HG02588 (cell line): Measurements from ENCODE around the gene FRMD1.

Experiments used
- ATAC-seq: cut with Tn5 transposase; IDR thresholded peaks from one replicate; pipeline ENCODE4 v1.9.1; 2021; ENCODE audit warnings: mild to moderate bottlenecking, moderate library complexity; ENCODE audit not compliant: unreplicated experiment

Gene FRMD1

DNA sequence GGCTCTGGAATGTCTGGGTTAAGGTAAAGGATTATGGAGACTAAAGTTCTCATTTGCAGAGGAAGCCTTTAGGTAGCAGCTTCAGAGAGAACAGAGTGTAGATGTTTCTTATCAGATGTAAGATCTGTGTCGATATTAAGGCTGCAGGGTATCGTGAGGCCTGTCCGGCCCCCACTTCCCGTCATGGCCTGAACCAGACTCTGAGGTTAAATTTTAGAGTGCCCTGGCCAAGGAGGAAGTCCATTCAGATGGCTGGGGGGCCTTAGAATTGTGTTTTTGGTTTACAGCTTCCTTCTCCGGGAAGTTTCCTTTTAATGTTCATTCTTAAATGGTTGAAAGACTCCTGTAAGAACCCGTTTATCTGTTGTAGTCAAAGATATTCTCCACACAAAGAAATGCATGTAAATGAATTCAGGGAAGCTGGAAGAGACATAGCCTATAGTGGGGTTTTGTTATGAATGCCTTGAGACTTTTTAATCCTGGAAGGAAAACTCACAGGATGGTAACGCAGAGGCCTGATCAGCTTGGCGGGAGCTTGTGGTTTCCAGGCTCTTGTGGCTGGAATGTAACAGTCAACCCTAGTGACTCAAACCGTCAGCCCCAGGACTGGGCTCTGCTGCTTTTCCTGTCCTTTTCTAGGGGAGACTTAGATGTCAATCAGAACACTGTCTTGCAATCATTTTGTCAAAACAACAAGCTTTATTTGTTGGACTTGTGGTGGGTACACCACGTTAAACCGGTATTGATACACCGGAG, 46.8 kb downstream of the FRMD1 start:
- ATAC-seq, result no peak

DNA sequence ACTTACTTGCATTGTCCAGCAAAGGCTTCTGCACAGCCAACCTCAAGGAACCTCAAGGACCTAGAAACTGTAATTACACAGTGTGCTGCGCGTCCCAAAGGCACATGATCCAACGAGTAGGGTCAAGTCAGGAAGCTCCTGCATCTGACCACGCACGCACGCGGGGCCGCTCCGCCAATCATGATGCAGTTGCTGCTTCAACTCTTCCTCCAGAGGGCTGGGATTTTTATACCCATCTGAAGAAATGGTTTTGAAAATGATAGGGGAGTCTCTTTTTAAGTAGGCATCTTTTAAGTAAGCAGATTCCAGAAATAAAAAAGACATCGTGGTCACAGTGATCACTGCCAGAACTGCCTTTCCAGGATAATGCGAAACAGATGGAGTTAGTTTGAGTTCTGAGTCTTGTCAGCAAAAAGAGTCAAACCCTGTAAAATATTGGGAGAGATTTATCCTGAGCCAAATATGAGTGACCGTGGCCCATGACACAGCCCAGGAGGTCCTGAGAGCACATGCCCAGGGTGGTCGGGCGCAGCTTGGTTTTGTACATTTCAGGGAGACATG, 47.5 kb downstream of the FRMD1 start:
- ATAC-seq, result no peak

DNA sequence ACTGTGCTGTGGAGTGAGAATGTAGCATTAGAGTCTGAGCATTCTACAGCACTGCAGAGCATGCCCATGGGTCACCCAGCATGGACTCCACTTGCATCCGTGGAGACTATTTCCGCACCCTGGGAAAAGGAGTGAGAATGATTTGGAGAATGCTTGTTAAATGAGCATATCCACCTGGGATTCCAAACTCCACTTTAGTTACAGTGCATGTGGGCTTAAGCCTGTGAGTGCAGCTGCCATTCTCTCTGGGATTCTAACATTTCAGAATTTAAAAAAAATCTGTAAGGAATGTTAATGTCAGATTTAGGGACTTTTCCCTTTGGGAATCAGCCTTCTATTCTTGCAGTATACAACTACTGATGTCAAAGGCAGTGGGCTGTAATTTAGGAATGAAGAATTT, 48.1 kb downstream of the FRMD1 start:
- no peak for ATAC-seq

DNA sequence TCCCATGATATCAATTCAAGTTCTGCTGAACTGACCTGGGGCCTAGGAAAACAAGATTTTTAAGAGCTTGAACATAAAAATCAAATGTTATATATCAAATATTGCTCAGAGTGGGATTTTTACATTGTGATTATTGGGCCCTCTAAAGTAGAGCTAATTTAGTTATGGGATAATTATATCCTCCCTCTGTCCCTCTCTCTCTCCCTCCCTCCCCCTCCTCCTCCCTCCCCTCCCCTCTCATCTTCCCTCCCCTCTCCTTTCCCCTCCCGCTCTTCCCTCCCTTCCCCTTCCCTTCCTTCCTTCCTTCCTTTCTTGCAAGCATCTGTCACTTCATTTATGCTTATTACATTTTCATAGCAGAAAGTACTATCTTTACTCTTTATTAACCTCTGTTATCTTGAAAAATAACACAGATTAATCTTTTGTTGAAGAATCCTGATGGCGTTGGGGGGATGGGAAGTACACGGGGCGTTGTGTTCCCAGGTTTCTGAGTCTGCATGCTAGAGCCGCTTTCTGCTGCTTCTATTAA, 48.7 kb downstream of the FRMD1 start:
- no peak for ATAC-seq

DNA sequence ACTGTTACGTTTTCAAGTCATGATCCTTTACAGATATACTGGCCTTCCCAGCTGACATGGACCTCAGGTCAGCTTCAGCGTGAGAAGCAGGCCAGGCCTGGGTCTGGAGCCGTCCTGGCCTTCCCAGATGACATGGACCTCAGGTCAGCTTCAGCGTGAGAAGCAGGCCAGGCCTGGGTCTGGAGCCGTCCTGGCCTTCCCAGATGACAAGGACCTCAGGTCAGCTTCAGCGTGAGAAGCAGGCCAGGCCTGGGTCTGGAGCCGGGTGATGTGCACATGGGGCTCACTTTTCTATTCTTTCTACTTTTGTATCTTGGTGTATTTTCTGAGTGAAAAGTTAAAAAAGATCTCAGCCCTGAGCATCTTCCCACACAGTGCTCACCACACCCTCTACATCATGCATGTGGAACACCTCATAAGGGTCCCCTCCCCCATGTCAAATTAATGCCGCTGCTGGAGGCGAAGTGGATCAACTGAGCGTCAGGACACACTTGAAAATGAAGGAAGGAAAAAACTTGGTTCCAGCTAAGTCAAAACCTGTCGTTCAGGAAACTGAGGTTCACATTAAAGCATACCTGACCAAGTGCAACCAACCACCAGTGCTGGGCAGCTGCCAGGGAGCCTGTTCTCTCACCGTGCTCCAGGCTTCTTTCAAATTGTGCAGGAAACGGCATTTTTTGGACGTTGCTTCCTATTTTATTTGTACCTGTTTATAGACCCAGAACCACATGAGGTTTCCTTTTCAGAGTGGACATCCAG, 49.4 kb downstream of the FRMD1 start:
- ATAC-seq, result no peak

DNA sequence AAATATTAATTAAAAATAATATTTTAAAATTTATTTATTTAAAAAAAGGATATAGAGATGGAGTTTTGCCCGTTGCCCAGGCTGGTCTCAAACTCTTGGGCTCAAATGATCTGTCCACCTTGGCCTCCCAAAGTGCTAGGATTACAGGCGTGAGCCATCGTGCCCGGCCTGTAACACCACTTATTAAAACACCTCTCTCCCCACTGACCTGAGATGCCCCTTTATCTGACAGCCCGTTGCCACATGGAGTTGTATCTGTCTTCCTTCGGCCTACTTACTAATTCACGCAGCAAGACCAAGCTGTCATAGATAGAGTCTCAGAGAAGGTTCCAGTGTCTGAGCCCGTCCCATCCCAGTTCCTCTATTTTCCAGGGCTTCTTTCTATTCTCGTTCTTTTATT, 50.8 kb downstream of the FRMD1 start:
- ATAC-seq, result no peak

DNA sequence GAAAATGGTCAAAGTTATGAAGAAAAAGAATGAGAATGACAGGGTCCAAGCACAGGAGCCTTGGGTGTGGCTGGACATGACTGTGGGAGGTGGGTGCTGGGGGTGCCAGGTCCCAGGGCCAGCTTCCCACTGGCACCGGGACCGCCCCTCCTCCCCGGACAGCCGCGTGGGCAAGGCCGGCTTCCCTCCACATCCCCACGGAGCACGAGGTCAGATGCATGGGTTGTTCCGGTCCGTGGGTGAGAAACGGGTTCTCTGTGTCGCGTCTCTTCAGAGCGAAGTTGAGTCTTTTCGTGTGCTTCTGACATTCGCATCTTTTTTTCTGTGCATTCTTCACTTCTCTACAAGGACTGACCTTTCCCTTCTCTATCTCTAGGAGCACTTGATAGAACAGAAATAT, 51.5 kb downstream of the FRMD1 start:
- no peak for ATAC-seq

DNA sequence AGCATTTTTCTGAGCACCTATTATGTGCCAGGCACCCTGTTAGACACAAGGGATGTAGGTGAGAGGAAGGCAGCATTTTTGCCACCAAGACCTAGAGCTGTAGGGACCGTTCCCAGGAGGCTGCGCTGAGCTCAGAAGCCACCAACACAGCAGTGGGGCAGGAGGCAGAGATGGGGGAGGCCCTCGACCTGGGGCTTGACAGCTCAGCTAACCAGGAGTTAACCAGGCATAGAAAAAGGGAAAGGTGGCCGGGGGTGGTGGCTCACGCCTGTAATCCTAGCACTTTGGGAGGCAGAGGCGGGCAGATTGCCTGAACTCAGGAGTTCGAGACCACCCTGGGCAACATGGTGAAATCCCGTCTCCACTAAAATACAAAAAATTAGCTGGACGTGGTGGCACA, 52.1 kb downstream of the FRMD1 start:
- ATAC-seq, result no peak

DNA sequence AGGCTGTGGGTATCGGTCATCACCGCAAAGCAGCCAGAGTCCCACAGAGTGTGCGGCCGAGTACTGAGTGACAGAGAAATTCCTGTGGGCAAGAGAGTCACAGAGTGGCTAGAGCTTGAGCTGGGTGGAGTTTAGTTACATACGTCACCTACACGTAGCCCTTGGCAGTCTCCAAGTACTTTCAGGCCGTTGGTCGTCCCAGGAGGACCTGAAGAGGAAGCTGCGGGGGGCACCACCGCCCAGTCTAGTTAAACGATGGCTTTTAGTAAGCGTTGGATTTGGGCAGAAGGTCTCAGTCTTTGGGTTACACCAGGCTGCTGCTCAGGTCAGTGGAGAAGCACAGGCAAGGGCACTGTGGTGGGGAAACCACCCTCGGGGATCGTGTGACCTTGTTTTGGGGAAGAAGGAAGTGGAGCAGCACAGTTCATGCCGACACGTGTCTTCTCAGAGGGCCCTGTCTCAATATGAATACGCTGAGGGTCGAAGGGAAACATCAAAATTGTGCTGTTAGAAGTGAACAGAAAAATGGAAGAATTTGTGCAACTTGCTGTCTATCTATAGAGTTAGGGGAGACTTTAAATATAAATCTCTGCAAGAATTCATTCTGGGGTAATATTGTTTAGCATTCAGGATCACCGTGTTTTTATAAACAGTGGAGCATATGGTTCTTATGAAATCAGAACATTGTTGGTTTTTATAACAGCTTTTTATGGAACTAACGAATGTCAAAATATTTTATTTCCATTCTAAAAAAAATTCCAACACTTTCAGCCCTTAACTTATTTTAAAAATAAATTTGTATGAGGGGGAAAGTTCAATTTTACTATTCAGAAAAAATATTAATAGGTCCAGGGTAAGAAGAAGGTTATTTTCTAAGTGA, 52.9 kb downstream of the FRMD1 start:
- ATAC-seq, result no peak

DNA sequence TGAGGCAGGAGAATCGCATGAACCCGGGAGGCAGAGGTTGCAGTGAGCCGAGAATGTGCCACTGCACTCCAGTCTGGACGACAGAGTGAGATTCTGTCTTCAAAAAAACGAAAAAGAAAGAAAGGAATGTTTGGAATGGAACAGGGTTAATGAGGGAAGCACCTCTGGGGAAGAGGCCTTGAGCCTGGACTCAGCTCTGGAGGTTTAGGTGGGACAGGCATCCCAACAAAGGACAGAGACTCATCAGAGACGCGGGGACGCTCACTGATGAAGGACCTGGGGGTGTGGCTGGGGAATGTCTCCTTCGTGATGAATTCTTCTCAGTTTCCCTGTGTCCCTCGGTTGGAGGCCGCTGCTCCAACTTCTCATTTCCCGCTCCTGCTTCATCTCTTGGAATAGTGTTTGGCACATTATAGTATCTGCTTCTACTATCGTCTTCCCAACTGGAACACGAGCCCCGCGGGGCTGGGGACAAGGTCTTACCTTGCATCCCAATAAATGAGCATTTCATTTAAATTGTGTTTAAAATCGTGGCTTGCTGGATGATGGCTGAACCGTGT, 54.0 kb downstream of the FRMD1 start:
- ATAC-seq, result no peak

DNA sequence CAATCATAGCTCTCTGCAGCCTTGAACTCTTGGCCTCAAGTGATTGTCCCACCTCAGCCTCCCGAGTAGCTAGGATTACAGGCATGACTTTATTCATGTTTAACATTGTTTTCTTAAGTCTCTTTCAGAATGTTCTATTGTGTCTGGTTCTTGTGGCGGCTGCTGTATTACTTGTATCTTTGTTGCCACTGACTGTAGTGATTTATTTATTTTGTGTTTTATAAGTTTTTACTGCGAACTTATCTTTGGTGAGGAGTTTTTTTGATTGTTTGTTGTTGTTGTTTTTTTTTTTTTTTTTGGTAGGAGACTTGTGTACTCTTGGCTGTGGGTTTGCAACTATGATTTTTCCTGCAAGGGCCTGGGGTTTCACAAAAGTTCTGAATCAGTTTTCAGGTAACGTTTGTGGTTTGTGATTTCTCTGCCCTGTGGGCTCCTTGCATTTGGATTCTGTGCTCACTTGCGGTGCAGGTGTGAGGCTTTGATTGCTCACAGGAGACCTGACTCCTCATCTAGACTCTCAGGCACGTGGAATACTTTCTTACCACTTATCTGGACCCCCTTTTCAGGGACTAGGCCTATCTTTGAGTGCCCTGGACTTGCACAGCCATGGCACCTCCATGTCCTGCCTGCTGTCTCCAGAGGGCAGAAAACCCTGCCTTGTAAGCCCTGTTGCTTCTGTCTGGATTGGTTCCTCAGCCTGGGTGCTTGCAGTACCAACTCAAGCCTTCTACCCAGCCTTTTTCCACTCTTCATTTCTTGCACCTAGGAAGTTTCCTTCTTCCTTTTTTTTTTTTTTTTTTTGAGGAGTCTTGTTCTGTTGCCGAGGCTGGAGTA, 56.3 kb downstream of the FRMD1 start:
- ATAC-seq, result no peak

DNA sequence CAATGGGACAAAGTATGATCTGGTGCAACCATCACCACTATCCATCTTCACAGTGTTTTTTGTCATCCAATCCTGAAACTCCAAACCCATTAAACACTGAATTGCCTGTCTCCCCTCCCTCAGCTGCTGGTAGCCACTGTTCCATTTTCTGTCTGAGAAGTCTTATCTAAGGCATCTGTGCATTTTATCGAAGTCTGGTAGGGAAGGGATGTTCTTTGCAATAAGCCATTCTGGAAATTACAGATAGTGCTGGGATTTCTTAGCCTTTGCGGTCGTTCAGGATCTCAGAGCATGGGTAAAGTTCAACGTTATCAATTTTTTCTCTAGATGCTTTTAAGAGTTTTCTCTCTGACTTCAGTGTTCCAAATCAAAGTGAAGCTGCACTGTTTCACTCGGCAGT, 57.4 kb downstream of the FRMD1 start:
- ATAC-seq, result no peak

DNA sequence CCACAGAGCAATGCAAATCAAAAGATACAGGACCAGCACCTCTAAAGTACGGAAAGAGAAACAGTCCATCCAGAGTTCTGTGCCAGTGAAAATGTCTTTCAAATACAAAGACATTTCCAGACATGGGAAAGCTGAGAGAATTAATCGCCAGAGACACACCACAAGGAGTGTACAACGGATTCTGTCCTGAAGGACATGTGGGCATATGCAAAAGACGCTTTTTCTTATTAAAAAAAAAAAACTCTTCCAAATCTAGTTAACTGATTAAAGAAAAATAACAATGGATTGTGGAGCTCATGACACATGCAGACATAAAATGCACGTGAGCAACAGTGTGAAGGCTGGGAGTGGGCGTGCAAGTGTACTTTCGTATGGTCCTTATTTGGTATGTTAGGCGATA, 58.8 kb downstream of the FRMD1 start:
- no peak for ATAC-seq

DNA sequence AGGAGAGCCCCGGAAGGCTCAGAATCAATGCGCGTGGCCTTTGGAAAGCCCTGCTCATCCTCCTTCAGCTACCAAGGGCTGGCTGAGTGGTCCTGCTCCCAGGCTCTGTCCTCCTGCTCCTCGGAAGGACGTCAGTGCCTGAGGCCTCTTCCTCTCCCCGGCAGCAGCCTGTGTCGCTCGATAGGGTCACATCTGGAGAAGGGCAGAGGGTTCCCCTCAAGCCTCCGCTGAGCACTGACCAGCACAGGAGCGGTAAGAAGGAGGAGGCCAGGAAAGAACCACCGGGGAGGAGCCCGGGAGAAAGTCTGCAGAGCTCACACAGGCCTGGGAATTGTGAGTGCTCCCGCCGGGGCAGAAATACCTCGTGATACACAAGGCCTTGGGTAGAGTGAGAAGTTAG, 60.3 kb downstream of the FRMD1 start:
- no peak for ATAC-seq

DNA sequence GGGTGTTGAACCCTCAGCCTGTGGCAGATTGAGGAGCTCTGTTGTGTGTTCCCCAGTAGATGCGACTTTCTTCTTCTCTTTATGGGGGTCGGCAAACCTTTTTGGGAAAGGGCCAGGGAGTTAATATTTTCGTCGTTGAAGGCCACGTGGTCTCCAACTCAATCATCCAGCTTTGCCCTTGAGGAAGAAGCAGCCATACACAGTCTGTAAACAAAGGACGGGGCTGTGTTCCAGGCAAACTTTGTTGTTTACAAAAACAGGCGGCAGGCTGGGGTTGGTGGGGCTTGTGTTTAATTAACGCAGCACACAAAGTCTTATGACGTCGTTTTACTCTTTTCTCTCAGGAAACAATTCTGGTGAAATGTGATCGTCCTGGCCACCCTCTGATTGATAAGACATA, 61.4 kb downstream of the FRMD1 start:
- no peak for ATAC-seq

DNA sequence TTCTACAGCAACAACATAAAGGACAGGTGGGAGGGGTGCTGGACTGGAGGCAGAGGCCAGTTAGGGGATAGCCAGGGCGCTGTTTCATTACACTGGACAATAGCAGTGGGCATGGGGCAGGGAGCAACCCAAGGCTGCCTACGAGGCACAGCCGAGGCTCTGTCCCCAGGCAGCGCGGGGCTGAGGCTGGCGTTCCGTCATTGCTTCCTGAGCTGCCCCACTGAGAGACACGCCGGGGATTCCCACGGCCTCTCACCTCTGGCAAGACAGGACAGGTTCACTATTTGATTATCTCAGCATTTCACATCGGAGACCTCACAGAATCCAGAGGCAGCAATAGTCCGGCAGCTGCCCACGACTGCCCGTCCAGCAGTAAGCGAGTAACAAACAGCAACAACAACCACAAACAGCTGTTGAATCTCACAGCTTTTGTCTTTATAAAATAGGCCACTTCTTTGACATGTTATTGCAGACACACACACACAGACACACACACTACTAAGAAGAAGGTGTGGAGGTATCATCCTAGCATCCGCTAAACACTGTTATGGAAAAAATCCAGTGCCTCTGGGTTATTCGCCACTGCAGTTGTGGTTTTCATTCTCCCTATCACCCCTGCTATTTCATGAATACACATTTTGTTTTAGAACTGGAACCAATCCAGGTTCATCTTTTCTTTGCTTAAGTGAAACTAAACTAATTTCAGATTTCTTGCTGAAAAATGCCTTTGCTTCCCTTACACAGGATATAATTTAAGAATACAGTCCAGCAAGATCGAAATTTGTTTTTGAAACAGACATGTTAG, 62.1 kb downstream of the FRMD1 start:
- ATAC-seq, result no peak

DNA sequence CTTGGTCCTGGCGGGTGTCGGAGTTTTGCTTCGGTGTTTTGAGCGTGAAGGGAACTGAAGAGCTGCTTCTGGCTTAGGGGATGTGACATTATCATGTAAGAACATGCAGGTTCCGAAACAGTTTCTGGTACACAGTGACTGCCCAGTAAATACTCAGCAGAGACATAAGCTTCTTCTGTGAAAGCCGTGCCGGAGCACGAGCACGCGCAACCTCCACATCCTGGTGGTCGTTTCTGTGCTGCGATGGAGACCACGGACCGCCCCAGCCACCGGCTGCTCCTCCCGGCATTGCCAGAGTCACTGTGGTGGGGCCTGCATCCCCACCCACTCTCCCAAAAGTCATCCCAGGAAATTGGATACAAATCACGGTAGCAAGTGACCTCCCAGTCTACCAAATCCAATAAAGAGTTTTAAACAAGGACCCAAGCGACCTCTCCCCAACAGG, 62.8 kb downstream of the FRMD1 start:
- no peak for ATAC-seq

DNA sequence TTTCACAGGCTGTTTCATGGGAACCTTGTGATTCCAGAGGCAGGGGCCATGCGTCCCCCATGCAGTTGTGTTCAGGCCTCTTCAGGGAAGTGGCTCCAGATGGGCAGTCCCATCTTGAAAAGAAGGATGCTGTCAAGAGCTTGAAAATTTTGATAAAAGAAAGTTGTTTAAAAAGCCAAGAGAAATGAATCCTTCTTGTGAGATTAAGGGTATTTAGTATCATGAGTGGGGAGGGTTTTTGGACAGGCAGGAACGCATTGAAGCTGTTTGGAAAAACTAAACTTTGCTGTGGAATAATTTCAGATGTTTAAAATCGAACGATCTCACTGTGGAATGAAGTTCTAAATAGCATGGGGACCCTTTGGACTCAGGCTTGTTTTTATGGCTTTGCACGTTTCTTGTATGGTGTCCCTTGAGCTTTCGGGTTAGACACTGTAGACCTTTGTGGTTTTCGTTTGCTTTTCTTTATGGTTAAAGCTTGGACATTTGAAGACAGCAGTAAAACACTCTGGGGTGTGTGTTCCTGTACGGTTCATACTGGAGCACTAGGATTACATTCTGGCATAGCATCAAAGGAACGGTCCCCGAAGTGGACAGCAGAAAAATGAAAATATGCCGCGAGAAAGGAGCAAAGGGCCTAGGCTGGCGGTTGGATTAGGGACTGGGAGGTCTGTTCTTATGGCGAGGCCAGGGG, 63.4 kb downstream of the FRMD1 start:
- no peak for ATAC-seq
